IPS-NIHi7 (cell line): ENCODE measurements around the gene PRPF6.

ENCODE experiments used
- DNase-seq: peaks from one replicate; pipeline ENCODE4 v3.0.0; 2012; ENCODE audit warnings: mixed read lengths; ENCODE audit errors: extremely low spot score

The PRPF6 gene

GRCh38 chr20:64049060-64049877, 68.3 kb downstream of the PRPF6 start, which contains the start of gene SOX18:
SOX18 (minus strand) TSS chr20:64049639; CDS start chr20:64049516, 123 bp downstream.
- no peak for DNase-seq

DNA sequence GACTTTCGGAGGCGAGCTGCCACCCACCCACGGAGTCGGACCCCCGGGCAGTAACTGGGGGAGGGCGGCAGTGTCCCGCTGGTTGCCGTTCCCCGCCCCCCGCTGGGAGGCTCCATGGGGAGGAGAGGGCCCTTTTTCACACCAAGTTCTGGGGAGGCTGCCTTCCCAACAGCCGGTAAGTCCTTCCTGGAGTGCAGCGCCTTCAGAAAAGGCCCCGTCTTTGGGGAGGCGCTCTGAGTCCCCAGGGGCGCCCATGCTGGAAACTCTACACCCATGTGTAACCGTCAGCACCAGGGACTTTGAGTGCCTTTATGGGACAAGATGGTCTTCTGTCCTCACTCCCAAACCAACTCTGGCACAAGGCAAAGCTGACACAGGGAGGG, 68.9 kb downstream of the PRPF6 start:
- DNase-seq = no peak

DNA sequence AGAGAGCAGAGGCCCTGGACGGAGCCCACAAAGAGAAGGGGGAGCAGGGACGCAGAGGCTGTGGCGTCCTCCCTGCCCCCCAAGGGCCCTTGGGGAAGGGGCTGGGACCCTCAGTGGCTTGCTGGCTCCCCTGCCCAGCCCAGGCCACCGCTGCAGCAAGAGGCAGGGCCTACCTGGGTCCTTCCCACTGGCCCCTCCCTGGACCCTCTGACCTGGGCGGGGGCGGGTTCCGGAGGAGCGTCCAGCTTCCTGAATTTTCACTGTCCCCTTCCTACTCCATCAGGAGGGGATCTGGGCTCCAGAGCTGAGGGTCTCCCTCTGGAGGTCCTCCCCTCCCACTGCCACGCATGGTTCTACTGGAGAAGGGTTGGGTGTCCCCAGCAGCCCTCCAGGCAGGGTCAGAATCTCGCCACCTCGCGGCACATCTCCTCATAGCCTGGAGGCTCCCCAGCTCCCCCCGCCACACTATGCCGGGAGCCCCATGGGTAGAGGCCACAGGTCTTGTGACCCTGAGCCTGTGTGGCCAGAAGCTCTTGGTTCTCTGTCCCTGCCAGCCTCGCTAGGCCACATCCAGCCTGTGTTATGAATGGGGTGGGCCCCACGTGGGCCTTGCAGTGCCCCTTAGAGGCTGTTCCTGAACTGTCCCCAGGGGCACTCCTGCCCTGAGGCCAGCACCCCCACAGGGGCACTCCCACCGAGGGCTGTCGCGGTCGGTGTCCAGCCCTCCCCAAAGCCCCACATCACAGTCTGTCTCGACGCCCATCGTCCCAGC, 69.5 kb downstream of the PRPF6 start:
- DNase-seq = no peak

- DNase-seq = no peak
Observed at GRCh38 chr20:64051033-64051452, 70.1 kb downstream of the PRPF6 start.

- no peak for DNase-seq
Observed at GRCh38 chr20:64051561-64052325, 70.8 kb downstream of the PRPF6 start.

DNA sequence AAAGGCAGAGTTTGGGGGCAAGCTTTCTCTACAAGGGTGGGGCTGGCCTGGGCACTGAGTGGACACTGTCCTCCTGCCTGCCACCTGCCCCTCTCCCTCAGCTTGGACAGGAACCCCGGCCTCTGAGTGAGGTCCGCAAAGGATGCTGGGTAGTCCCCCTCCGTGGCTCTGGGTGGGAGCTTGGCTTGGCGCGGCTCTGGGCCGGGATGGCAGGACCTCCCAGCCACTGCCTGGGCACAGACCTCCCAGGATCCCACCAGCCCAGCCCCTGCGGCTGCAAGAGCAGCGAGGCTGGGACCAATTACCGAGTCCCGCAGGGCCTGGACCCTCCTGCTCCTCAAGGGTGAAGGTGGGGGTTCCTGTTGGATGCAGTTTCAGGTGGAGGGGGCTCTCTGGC, 71.4 kb downstream of the PRPF6 start:
- DNase-seq = no peak

DNA sequence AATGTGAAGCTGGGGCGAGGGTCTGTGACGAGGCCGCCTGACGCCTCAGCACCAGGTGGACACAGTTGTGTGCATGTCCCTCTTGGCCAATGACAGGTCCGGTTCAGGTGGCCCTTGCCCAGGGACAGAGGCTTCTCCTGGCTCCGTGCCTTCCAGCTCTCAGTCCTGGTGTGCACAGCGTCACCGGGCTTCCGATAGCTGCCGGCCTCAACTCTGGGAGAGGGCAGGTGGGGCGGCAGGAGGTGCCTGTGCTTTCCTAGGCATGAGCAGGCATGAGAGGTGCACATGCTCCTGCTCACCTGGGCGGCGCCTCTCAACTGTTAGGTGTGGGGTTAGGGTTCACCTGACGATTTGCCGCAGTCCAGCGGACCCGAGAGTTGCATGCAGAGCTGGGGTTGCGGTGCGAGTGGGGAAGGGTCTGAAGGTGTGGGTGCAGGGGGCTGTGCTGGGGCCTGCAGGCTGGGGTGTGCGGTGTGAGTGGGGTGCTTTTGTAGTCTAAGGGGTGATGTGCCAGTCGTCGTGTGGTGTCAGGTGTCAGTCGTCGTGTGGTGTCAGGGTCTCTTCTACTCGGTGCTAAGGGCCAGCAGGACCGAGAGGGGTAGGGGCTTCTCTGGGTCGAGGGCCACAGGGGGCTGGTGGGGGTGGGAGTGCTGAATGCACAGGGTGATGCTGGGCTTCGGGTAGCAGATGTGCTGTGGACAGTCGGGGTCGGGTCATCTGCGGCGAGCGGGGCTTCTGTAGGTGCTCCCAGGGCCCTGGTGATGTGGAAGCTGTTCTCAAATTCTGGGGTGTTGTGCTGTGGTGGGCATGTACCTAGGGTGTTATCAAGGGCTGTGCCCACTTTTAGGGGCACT, 72.3 kb downstream of the PRPF6 start:
- DNase-seq = no peak

DNA sequence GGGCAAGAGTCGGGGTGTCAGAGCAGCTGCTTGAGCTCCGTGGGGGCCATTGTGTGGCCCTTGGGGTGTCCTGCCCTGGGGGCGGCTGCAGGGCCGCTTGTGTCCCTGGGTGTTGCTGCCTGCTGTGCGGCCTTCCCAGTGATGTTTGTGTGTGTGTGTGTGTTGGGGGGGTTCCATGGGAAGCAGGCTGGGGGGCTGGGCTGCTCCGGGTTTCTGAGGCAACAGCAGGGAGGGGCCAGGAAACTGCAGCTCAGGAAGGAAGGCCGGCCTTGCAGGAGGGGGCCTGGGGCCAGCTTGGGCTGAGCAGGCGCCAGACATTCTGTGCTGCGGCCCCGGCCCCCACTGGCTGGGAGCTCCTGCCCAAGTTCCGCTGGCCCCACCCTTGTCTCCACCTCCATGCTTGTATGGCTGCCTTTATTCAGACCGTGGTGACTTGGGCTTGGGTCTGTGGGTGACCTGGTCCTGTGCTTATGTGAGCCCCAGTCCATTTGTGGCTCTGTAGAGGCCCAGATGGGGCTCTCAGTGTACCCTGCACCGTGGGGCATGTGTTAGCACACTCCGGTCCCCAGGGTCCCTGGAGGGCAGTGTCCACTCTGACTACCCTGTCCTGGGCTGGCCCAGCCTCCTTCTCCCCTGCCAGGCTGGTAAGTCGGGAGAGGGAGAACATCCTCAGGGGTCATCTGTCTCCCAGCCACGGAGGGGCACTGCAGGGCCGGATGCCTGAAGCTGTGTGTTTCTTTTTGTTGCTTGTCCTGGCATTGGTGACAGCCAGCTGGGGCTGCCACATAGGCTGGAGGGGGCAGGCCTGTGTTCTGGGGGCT, 73.1 kb downstream of the PRPF6 start:
- peak; percentile 63 for DNase-seq

- DNase-seq = no peak
Observed at GRCh38 chr20:64055396-64055892, 74.5 kb downstream of the PRPF6 start.

GRCh38 chr20:64055893-64056638, 75.1 kb downstream of the PRPF6 start:
- DNase-seq = no peak

- DNase-seq = no peak
Observed at GRCh38 chr20:64056639-64056888, 75.6 kb downstream of the PRPF6 start.

- DNase-seq = no peak
Observed at GRCh38 chr20:64056889-64057627, 76.1 kb downstream of the PRPF6 start.

GRCh38 chr20:64057628-64058498, 76.9 kb downstream of the PRPF6 start:
- peak; percentile 95 for DNase-seq

DNA sequence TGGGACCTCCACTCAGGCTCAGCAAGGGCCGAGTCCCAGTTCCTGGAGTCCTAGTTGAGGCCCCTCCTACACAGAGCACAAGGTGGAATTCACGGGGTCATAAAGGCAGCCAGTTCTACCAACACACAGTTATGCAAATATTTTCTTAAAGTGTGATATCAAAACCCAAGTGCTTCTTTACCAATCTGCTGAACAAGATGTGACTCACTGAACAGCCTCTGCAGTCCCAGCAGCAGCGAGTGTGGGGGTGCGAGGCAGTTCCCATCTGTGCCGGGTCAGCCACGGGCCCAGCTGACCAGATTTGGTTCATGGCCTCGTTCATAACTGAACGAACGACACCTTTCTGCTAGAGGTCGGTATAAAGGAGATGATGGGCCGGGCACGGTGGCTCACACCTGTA, 77.6 kb downstream of the PRPF6 start:
- DNase-seq = no peak

DNA sequence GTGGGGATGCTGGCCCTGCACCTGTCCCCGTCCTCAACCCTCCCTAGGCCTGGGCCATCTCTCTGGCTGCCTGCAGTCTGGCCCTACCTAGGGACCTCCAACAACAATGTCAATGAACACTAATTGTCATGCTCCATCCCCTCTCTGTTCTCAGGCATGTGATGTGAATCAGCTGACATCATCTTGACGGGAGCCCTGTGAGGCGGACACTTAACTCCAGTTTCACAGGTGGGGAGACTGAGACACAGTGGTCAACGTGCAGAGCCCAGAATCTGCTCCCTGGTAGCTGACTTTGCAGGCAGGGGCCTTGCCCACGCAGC, 81.3 kb downstream of the PRPF6 start:
- DNase-seq = no peak

DNA sequence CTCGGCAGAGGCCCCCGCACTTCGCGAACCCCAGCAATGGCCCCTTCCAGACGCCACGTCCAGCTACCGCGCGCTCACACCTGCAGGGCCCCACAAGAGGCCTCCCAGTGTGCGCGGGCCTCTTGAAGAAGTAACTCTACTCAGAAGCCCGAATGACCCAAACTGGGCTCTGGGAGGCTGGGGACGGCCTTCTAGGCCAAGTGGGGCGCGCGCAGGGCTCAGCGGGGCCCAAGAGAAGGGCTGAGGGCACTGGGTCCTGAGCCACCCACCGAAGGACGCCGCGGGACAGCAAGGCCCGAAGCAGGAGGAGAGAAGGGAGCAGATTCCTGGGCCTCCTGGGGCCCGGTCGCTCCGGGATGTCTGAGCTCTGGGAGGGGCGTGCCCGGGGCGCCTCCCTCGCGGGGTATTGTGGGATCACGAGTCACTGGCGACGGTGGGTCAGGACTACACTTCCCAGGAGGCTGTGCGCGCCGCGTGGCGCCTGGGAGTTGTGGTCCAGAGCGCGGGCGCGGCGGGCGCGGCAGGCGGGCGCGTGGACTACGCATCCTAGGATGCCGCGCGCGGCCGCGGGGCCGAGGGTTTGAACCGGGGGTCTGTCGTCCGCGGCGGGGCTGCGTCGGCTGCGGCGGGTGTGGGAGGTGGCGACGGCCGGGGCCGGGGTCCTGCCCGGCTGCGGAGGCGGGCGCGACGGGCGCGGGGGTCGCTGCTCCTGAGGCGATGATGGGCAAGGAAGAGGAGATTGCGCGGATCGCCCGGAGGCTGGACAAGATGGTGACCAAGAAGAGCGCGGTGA, 81.9 kb downstream of the PRPF6 start, which contains the start of gene TCEA2:
Gene TCEA2 (plus strand): TSS at position 603 of the 793 bp plus-strand sequence. CDS start 115 bp downstream, at position 718.
- DNase-seq = peak; percentile 95
